Testis (tissue), 2 donors: ENCODE measurements around the gene VWA2.

Source experiments
- CTCF ChIP-seq, 3 experiments: fragments of 450-650 bp in 2 of 3; fragments of 200-600 bp in 1 of 3; sonication (generic) in 1 of 3; IDR thresholded peaks; one replicate each; pipeline ENCODE4 v1.5.1; 2016 to 2019; ENCODE audit warnings: antibody characterized with exemption in 3 of 3, mild to moderate bottlenecking in 2 of 3, moderate library complexity in 1 of 3
- POLR2A ChIP-seq: fragments of 450-650 bp; IDR thresholded peaks from one replicate; pipeline ENCODE4 v1.6.1; 2017; ENCODE audit warnings: antibody characterized with exemption, mild to moderate bottlenecking, moderate library complexity

- TF ChIP-seq CTCF (IDR thresholded peaks at IDR 0.05) (no peak), POLR2A (no peak)
These were observed 26.9 kb upstream of the VWA2 start for GRCh38 chr10:114212153-114212552.
